CD4-positive, alpha-beta memory T cell (primary cell): ENCODE results near the gene RIC3. TPM values are rescaled to one million over a fixed set of nuclear protein-coding genes. Genes with fewer than 3 reads are reported as not detected.

ENCODE experiments used
- CTCF ChIA-PET: fragments of 350-600 bp; sonication (Branson Sonifier 250); formaldehyde crosslinking; loops from one replicate; lab custom pipeline; 2021; ENCODE audit warnings: inconsistent platforms; ENCODE audit not compliant: partially characterized antibody; lab: Charles Lee
- POLR2A ChIA-PET: fragments of 350-600 bp; sonication (Branson Sonifier 250); formaldehyde crosslinking; loops from one replicate; lab custom pipeline; 2021; ENCODE audit not compliant: partially characterized antibody; lab: Charles Lee
- DNase-seq, 5 donors: peaks; one replicate each; pipeline versions ENCODE4 v3.0.0 to v3.0.0-alpha.2; 2020 to 2022; ENCODE audit warnings: mixed read lengths in 1 of 5
- H3K27ac ChIP-seq: one replicate; pipeline ENCODE4 v1.7.0; 2013; ENCODE audit warnings: low read depth, low read length
- H3K27me3 ChIP-seq: 2 replicates; pipeline ENCODE4 v1.7.0; 2013; ENCODE audit warnings: mild to moderate bottlenecking, low read length, moderate library complexity; ENCODE audit not compliant: insufficient read depth
- H3K36me3 ChIP-seq: 2 replicates; pipeline ENCODE4 v1.7.0; 2013; ENCODE audit warnings: mild to moderate bottlenecking, low read length, moderate library complexity; ENCODE audit not compliant: insufficient read depth
- H3K4me1 ChIP-seq: 2 replicates; pipeline ENCODE4 v1.7.0; 2013; ENCODE audit warnings: mild to moderate bottlenecking, low read length, moderate library complexity; ENCODE audit not compliant: insufficient read depth
- H3K4me3 ChIP-seq, 2 donors: one replicate each; pipeline ENCODE4 v1.7.0; 2013; ENCODE audit warnings: low read length in 2 of 2, mild to moderate bottlenecking in 1 of 2
- H3K9me3 ChIP-seq, 2 donors: one replicate each; pipeline ENCODE4 v1.7.0; 2013; ENCODE audit warnings: low read length in 2 of 2, control low read depth in 1 of 2; ENCODE audit not compliant: control insufficient read depth in 1 of 2
- H3K27ac Mint-ChIP-seq, 7 donors: one replicate each; pipeline ENCODE4 v1.8.0; 2020 to 2021; ENCODE audit warnings: mixed read lengths in 7 of 7, mild to moderate bottlenecking in 6 of 7, inconsistent platforms in 3 of 7, moderate library complexity in 3 of 7
- H3K27me3 Mint-ChIP-seq, 2 donors: one replicate each; pipeline ENCODE4 v1.8.0; 2020 to 2021; ENCODE audit warnings: mixed read lengths in 2 of 2
- H3K36me3 Mint-ChIP-seq, 2 donors: one replicate each; pipeline ENCODE4 v1.8.0; 2020 to 2021; ENCODE audit warnings: mixed read lengths in 2 of 2, inconsistent platforms in 1 of 2, mild to moderate bottlenecking in 1 of 2
- H3K4me1 Mint-ChIP-seq, 4 donors: one replicate each; pipeline ENCODE4 v1.8.0; 2020 to 2021; ENCODE audit warnings: mixed read lengths in 4 of 4, mild to moderate bottlenecking in 1 of 4
- H3K4me3 Mint-ChIP-seq, 8 donors: one replicate each; pipeline ENCODE4 v1.8.0; 2020 to 2021; ENCODE audit warnings: mixed read lengths in 8 of 8, mild to moderate bottlenecking in 7 of 8, moderate library complexity in 6 of 8, inconsistent platforms in 3 of 8
- H3K9me3 Mint-ChIP-seq, 8 donors: one replicate each; pipeline ENCODE4 v1.8.0; 2020 to 2021; ENCODE audit warnings: mixed read lengths in 8 of 8, mild to moderate bottlenecking in 5 of 8, inconsistent platforms in 3 of 8, moderate library complexity in 1 of 8
- intact Hi-C: fragments of 100-400 bp; cut with micrococcal nuclease; formaldehyde crosslinking; loops from one replicate; pipeline ENCODE4 v1.15.1; 2023
- polyA plus RNA-seq, 2 donors: library from polyadenylated mRNA; unstranded; fragments of 300-500 nt; fragmentation: Illumina TruSeq; gene quantifications; one replicate each; pipeline ENCODE4 v1.2.3, GENCODE V29; 2021
- total RNA-seq, 2 experiments: library from RNA; stranded (reverse); gene quantifications; one replicate each; pipeline ENCODE4 v1.2.3, GENCODE V29; 2021

RIC3 gene
- total and polyA plus RNA-seq, 4 experiments from 2014 or later: 1.8 to 30.0 (median 16.2) TPM

DNA sequence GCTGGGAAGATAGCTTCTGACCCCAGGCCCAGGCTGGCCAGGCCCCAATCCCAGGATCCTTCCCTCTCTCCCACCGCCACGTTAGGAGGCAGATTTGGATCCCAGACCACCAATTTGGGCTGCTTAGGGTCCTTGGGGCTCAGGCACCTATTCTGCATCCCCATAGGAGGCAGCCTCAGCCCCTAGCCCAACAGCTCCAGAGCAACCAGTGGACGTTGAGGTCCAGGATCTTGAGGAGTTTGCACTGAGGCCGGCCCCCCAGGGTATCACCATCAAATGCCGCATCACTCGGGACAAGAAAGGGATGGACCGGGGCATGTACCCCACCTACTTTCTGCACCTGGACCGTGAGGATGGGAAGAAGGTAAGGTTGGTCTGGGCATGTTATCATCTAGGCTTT is 71.8 kb downstream of the RIC3 start:
- H3K36me3 Mint-ChIP-seq: peaks cover 0 to 2% of the 10 kb centered on the region in 2 donors
- Histone ChIP-seq H3K27me3 (no peaks in the 10 kb centered on the region), H3K27ac (no peak overlapping the region), H3K4me3 (no peak overlapping the region), H3K9me3 (no peaks in the 10 kb centered on the region), H3K36me3 (no peaks in the 10 kb centered on the region), H3K4me1 (no peaks in the 10 kb centered on the region)
- DNase-seq: no peak
- H3K4me1 Mint-ChIP-seq: peaks cover 0 to 5% (median 0%) of the 10 kb centered on the region in 4 donors
- no peaks in the 10 kb centered on the region for H3K27me3 Mint-ChIP-seq
- no peaks in the 10 kb centered on the region for H3K9me3 Mint-ChIP-seq
- H3K27ac Mint-ChIP-seq: no peak overlapping the region
- intact Hi-C loops: no loop called here
- no peak overlapping the region for H3K4me3 Mint-ChIP-seq
- POLR2A ChIA-PET: no interaction called here
- CTCF ChIA-PET: interaction anchor here (1.0 to 11.5 kb wide), 7 partner anchors 8 to 90 kb away, joined by 3 to 230 read pairs (median 66); no protein-coding TSS in a partner anchor

DNA sequence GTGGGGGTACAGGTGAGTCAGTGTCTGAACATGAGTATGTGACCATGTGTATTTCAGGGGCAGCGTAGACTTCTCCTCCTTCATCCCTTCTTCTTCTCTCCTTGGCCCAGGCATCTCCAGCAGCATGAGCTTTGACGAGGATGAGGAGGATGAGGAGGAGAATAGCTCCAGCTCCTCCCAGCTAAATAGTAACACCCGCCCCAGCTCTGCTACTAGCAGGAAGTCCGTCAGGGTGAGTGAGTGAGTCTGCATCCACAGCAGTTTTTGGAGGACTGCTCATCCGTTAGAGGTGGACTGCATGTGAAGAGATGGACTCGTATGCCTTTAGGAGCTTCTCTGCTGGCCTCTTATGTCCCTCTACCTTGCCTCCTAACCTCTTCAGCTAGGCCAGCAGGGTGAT is 72.2 kb downstream of the RIC3 start:
- H3K4me3 ChIP-seq: no peak overlapping the region
- no peaks in the 10 kb centered on the region for H3K9me3 Mint-ChIP-seq
- H3K27me3 ChIP-seq: no peaks in the 10 kb centered on the region
- no peak for DNase-seq
- ChIA-PET POLR2A (interaction anchor here (0.7 kb wide), 1 partner anchor 90 kb away, joined by 3 read pairs; no protein-coding TSS in a partner anchor), CTCF (interaction anchor here (1.0 to 11.5 kb wide), 9 partner anchors 8 to 204 kb away, joined by 3 to 230 read pairs (median 4); partner anchors contain the start of gene EIF3F)
- no peak overlapping the region for H3K4me3 Mint-ChIP-seq
- H3K36me3 Mint-ChIP-seq: peaks cover 0 to 2% of the 10 kb centered on the region in 2 donors
- intact Hi-C loops: no loop called here
- H3K27ac ChIP-seq: no peak overlapping the region
- H3K27me3 Mint-ChIP-seq: no peaks in the 10 kb centered on the region
- H3K36me3 ChIP-seq: no peaks in the 10 kb centered on the region
- peak overlapping the region in 1 of 7 donors; percentile 64 for H3K27ac Mint-ChIP-seq
- H3K4me1 ChIP-seq: no peaks in the 10 kb centered on the region
- no peaks in the 10 kb centered on the region for H3K9me3 ChIP-seq
- H3K4me1 Mint-ChIP-seq: peaks cover 0 to 5% (median 0%) of the 10 kb centered on the region in 4 donors

DNA sequence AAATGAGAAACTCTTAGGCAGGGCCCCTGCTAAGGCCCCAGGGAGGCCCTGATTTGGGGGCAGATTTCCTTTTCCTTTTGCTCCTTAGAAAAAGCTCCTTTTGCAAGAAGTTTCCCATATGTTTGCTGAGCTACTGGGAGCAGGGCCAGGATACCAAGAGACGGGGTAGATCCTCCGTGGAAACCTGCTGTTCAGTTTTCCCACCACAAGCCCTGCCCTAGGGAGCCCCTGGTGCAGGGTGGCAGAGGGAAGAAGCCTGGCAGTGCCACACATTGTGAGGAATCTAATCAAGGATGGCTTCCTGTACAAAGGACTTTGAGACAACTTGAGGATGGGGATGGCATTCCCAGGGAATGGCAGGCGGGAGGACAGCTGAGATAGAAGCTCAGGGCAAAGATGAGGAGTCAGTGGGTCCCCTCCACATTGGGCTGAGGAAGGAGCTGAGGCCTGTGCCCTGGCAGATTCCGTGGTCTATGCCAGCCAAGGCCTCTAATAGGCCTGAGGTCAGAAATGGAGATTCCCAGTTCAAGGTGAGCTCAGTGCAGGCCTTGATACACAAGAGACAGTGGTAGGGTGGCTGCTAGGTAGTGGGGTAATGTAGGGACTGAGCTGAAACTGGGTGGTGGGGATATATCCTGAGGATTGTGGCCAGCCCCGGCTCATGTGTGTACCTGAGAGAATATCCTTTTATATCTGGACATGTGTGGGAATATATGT is 72.9 kb downstream of the RIC3 start:
- intact Hi-C loops: no loop called here
- no peak overlapping the region for H3K4me3 ChIP-seq
- H3K36me3 Mint-ChIP-seq: peaks cover 0 to 2% of the 10 kb centered on the region in 2 donors
- H3K4me3 Mint-ChIP-seq: no peak overlapping the region
- DNase-seq: no peak
- ChIA-PET CTCF (interaction anchor here (1.0 to 11.5 kb wide), 10 partner anchors 7 to 204 kb away, joined by 3 to 230 read pairs (median 4); partner anchors contain the start of gene EIF3F), POLR2A (interaction anchor here (0.7 kb wide), 1 partner anchor 90 kb away, joined by 3 read pairs; no protein-coding TSS in a partner anchor)
- peaks cover 0 to 5% (median 0%) of the 10 kb centered on the region in 4 donors for H3K4me1 Mint-ChIP-seq
- H3K27me3 ChIP-seq: no peaks in the 10 kb centered on the region
- H3K36me3 ChIP-seq: no peaks in the 10 kb centered on the region
- H3K27ac ChIP-seq: no peak overlapping the region
- H3K9me3 Mint-ChIP-seq: no peaks in the 10 kb centered on the region
- H3K9me3 ChIP-seq: no peaks in the 10 kb centered on the region
- H3K27me3 Mint-ChIP-seq: no peaks in the 10 kb centered on the region
- no peaks in the 10 kb centered on the region for H3K4me1 ChIP-seq
- peak overlapping the region in 2 of 7 donors; percentile 36 to 44 for H3K27ac Mint-ChIP-seq

DNA sequence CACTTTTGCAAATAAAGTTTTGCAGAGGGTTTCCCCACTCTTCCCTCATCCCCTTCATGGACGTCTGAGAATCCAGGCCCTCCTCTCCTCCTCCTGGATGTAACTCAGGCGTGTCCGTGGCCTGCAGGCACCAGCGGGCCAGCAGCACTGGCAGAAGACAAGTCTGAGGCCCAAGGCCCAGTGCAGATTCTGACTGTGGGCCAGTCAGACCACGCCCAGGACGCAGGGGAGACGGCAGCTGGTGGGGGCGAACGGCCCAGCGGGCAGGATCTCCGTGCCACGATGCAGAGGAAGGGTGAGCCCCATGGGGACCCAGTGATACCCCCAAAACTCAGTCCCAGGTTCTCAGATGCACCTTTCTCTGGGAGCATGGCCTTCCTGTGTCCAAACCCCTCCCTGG is 73.5 kb downstream of the RIC3 start:
- Histone ChIP-seq H3K27me3 (no peaks in the 10 kb centered on the region), H3K4me3 (no peak overlapping the region), H3K27ac (no peak overlapping the region), H3K4me1 (no peaks in the 10 kb centered on the region), H3K36me3 (no peaks in the 10 kb centered on the region), H3K9me3 (no peaks in the 10 kb centered on the region)
- H3K4me1 Mint-ChIP-seq: peaks cover 0 to 5% (median 0%) of the 10 kb centered on the region in 4 donors
- H3K4me3 Mint-ChIP-seq: no peak overlapping the region
- H3K27ac Mint-ChIP-seq: peak overlapping the region in 2 of 7 donors; percentile 36 to 44
- H3K9me3 Mint-ChIP-seq: no peaks in the 10 kb centered on the region
- peaks cover 0 to 2% of the 10 kb centered on the region in 2 donors for H3K36me3 Mint-ChIP-seq
- H3K27me3 Mint-ChIP-seq: no peaks in the 10 kb centered on the region
- intact Hi-C loops: no loop called here
- no peak for DNase-seq
- ChIA-PET CTCF (interaction anchor here (1.0 to 11.5 kb wide), 6 partner anchors 6 to 89 kb away, joined by 3 to 127 read pairs (median 43); no protein-coding TSS in a partner anchor), POLR2A (no interaction called here)

DNA sequence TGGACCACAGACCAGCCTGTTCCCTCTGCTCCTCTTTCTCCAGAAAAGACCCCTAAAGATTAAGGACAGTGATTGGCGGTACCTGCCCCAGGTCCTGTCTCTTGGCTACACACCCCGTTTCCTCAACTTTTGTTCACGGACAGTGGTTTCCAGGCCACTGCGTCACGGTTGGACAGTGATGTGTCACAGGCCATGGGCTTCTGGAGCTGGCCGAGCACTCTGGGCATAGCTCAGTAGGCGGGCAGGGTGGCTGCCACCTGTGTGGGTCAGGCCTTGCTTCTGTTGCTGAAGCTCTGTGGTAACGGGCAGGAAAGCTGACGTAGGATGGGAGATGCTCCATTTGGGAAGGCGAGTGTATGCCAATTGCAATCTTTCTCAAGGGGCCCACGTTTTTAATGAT is 74.2 kb downstream of the RIC3 start:
- H3K4me1 Mint-ChIP-seq: peaks cover 0 to 5% (median 0%) of the 10 kb centered on the region in 4 donors
- no peaks in the 10 kb centered on the region for H3K27me3 Mint-ChIP-seq
- H3K9me3 Mint-ChIP-seq: no peaks in the 10 kb centered on the region
- Histone ChIP-seq H3K36me3 (no peaks in the 10 kb centered on the region), H3K9me3 (no peaks in the 10 kb centered on the region), H3K27ac (no peak overlapping the region), H3K4me3 (no peak overlapping the region), H3K27me3 (no peaks in the 10 kb centered on the region), H3K4me1 (no peaks in the 10 kb centered on the region)
- no peak overlapping the region for H3K4me3 Mint-ChIP-seq
- intact Hi-C loops: no loop called here
- CTCF ChIA-PET: interaction anchor here (0.7 to 11.5 kb wide), 7 partner anchors 9 to 88 kb away, joined by 3 to 127 read pairs (median 4); no protein-coding TSS in a partner anchor
- DNase-seq: no peak
- H3K27ac Mint-ChIP-seq: peak overlapping the region in 2 of 7 donors; percentile 52 to 68
- POLR2A ChIA-PET: no interaction called here
- peaks cover 0 to 2% of the 10 kb centered on the region in 2 donors for H3K36me3 Mint-ChIP-seq

DNA sequence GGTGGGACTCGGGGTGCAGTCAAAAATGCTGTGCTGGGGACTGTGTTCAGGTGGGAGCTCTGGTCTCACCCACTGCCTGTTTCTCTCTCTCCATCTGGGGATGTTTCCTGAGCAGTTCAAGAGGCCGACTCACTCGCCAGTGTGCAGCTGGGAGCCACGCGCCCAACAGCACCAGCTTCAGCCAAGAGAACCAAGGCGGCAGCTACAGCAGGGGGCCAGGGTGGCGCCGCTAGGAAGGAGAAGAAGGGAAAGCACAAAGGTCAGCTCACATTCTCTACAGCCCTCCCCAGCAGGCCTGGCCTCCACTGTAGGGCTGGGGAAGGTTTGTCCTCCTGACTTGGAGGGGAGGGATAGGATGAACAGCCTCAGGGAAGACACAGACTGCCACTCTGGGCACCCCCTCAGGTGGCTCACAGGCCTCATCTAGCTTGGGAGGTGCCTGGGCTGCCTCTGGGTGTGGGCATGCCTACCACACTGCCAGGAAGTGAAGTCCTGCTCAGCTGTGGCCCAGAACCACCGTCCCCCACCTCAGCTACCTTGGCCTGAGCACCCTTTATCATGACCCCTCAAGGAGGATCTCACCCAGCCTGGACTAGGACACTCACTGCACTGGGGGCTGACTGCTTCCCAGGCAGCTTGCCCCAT is 74.8 kb downstream of the RIC3 start:
- no peak for DNase-seq
- POLR2A ChIA-PET: no interaction called here
- Histone ChIP-seq H3K36me3 (no peaks in the 10 kb centered on the region), H3K4me3 (no peak overlapping the region), H3K9me3 (no peaks in the 10 kb centered on the region), H3K27ac (no peak overlapping the region), H3K27me3 (no peaks in the 10 kb centered on the region), H3K4me1 (no peaks in the 10 kb centered on the region)
- H3K27me3 Mint-ChIP-seq: no peaks in the 10 kb centered on the region
- peaks cover 0 to 5% (median 0%) of the 10 kb centered on the region in 4 donors for H3K4me1 Mint-ChIP-seq
- CTCF ChIA-PET: interaction anchor here (0.7 to 11.5 kb wide), 6 partner anchors 9 to 88 kb away, joined by 3 to 127 read pairs (median 4); no protein-coding TSS in a partner anchor
- H3K36me3 Mint-ChIP-seq: no peaks in the 10 kb centered on the region
- no peaks in the 10 kb centered on the region for H3K9me3 Mint-ChIP-seq
- intact Hi-C loops: no loop called here
- peak overlapping the region in 2 of 7 donors; percentile 52 to 68 for H3K27ac Mint-ChIP-seq
- H3K4me3 Mint-ChIP-seq: no peak overlapping the region
